IPS-18a (cell line): ENCODE data around the gene MPHOSPH9.
"Not testable (repeated sequence)": the region's sequence is repeated elsewhere in the genome, so short reads cannot be mapped to it uniquely, and the experiment has no call there.

Experiments
- H3K27ac ChIP-seq: one replicate; pipeline ENCODE4 v1.5.1; 2013; ENCODE audit warnings: low read length
- H3K27me3 ChIP-seq: one replicate; pipeline ENCODE4 v1.6.1; 2013; ENCODE audit warnings: mild to moderate bottlenecking, low read length; ENCODE audit not compliant: control insufficient read depth, insufficient read depth
- H3K36me3 ChIP-seq: one replicate; pipeline ENCODE4 v1.6.1; 2013; ENCODE audit warnings: low read depth, low read length; ENCODE audit not compliant: control insufficient read depth
- H3K4me1 ChIP-seq: one replicate; pipeline ENCODE4 v1.6.1; 2013; ENCODE audit warnings: low read depth, low read length; ENCODE audit not compliant: control insufficient read depth
- H3K4me3 ChIP-seq: one replicate; pipeline ENCODE4 v1.5.1; 2013; ENCODE audit warnings: low read length
- H3K9ac ChIP-seq: one replicate; pipeline ENCODE4 v1.6.1; 2013; ENCODE audit warnings: mild to moderate bottlenecking, low read length, moderate library complexity
- H3K9me3 ChIP-seq: one replicate; pipeline ENCODE4 v1.6.1; 2013; ENCODE audit warnings: low read depth, low read length; ENCODE audit not compliant: control insufficient read depth

The MPHOSPH9 gene

DNA sequence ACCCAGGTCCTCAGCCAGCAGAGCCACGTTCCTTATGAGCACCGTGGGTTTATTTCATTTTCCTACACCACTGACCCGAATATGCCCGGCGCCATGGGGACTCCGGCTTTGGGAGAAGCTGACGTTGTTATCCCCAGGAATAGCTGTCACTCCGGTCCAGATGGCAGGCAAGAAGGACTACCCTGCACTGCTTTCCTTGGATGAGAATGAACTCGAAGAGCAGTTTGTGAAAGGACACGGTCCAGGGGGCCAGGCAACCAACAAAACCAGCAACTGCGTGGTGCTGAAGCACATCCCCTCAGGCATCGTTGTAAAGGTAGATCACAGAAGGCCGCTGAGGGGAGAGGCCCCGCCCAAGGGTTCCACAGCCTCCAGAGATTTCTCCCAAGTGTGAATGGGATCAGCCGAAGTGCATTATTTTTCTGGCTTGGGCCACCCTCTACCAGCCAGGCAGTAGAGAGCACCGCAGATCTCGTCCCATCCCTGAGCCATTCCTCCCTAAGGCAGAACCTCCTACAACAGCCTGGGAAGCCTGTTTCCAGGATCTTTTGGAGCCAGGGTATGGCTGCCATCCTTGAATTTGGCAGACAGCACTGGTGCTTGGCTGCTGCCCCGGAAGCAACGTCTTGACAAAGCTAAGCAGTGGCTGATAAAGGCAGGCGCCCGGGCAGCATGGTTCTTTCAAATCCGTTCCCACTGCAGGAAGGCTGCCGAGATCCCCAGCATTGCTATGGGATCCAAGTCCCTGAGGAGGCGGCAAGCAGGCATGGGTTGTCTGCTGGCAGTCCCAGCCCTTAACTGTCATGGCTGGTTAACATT, 20.9 kb upstream of the MPHOSPH9 start:
- H3K9ac ChIP-seq: no peak overlapping the region
- no peak overlapping the region for H3K4me3 ChIP-seq
- H3K9me3 ChIP-seq: no peaks in the 10 kb centered on the region
- H3K27me3 ChIP-seq: no peaks in the 10 kb centered on the region
- H3K36me3 ChIP-seq: peaks cover 35% of the 10 kb centered on the region
- H3K27ac ChIP-seq: no peak overlapping the region
- H3K4me1 ChIP-seq: no peaks in the 10 kb centered on the region

- H3K4me1 ChIP-seq, H3K27ac ChIP-seq, H3K27me3 ChIP-seq, H3K9me3 ChIP-seq, H3K9ac ChIP-seq, H3K4me3 ChIP-seq: not testable (repeated sequence)
- peaks cover 22% of the 10 kb centered on the region for H3K36me3 ChIP-seq
These were observed 19.4 kb upstream of the MPHOSPH9 start for GRCh38 chr12:123252365-123252764.

DNA sequence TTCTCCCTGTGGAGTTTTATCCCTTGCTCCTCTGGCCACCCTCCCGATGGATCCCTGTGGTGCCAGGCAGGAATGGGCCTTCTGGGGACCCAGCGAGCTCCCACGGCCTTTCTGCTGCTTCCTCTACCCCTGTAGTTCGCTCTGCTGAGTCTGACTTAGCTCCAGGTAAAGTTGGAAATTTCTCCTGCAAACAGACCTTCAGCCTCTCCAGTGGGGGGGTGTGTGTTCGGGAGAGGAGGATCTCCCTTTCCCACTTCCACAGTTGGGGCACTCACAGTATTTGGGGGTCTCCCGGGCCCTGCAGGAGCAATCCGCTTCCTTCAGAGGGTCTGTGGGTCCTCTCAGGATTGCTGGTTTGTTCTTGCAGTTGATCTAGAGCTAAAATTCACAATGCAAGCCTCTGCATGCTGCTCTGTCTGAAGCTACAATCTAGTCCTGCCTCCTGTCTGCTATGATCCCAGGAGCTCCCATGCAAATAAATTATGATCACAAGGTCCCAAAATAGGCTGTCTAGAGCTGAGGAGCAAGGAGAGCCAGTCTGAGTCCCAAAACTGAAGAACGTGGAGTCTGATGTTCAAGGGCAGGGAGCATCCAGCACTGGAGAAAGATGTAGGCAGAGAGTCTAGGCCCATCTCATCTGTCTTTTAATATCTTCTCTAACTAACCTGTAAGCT, 18.6 kb upstream of the MPHOSPH9 start:
- Histone ChIP-seq H3K27ac (no peak overlapping the region), H3K27me3 (no peaks in the 10 kb centered on the region), H3K9me3 (peaks cover 3% of the 10 kb centered on the region), H3K4me3 (no peak overlapping the region), H3K9ac (no peak overlapping the region), H3K4me1 (no peaks in the 10 kb centered on the region), H3K36me3 (peaks cover 16% of the 10 kb centered on the region)

- Histone ChIP-seq H3K27ac (no peak overlapping the region), H3K27me3 (no peaks in the 10 kb centered on the region), H3K4me1 (no peaks in the 10 kb centered on the region), H3K9ac (no peak overlapping the region), H3K9me3 (peaks cover 3% of the 10 kb centered on the region), H3K4me3 (no peak overlapping the region), H3K36me3 (peaks cover 16% of the 10 kb centered on the region)
These were observed 17.8 kb upstream of the MPHOSPH9 start for GRCh38 chr12:123250471-123251383.

DNA sequence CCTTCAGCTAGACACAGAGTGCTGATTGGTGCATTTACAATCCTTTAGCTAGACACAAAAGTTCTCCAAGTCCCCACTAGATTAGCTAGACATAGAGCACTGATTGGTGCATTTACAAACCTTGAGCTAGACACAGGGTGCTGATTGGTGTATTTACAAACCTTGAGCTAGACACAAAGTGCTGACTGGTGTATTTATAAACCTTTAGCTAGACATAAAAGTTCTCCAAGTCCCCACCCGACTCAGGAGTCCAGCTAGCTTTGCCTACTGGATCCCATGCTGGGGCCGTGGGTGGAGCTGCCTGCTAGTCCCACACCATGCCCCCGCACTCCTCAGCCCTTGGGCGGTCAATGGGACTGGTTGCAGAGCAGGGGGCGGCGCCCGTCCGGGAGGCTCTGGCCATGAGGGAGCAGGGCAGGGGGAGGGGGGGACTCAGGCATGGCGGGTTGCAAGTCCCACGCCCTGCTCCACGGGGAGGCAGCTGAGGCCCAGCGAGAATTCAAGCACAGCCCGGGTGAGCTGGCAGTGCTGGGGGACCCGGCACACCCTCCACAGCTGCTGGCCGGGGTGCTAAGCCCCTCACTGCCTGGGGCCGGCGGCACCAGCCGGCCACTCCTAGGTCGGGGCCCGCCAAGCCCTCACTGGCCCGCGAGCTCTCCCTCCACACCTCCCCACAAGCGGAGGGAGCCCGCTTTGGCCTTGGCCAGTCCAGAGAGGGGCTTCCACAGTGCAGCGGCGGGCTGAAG, 16.2 kb upstream of the MPHOSPH9 start:
- H3K4me1 ChIP-seq, H3K27me3 ChIP-seq, H3K36me3 ChIP-seq, H3K9ac ChIP-seq, H3K4me3 ChIP-seq, H3K27ac ChIP-seq, H3K9me3 ChIP-seq: not testable (repeated sequence)

DNA sequence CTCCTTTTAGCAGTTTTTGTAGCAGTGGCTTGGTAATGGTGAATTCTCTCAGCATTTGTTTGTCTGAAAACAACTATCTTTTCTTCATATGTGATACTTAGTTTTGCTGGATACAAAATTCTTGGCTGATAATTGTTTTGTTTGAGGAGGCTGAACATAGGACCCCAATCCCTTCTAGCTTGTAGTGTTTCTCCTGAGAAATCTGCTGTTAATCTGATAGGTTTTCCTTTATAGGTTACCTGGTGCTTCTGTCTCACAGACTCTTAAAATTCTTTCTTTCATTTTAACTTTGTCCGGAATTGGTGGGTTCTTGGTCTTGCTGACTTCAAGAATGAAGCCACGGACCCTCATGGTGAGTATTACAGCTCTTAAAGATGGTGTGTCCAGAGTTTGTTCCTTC, 15.2 kb upstream of the MPHOSPH9 start:
- H3K36me3 ChIP-seq, H3K9me3 ChIP-seq, H3K9ac ChIP-seq, H3K27me3 ChIP-seq, H3K4me1 ChIP-seq, H3K27ac ChIP-seq, H3K4me3 ChIP-seq: not testable (repeated sequence)

DNA sequence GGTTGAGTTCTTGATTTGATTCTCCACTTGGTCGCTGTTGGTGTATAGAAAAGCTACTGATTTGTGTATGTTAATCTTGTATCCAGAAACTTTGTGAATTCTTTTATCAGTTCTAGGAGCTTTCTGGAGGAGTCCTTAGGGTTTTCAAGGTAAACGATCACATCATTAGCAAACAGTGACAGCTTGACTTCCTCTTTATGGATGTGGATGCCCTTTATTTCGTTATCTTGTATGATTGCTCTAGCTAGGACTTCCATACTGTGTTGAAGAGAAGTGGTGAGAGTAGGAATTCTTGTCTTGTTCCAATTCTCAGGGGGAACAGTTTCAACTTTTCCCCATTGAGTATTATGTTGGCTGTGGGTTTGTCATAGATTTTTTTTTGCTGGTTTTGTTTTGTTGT, 12.7 kb upstream of the MPHOSPH9 start:
- Histone ChIP-seq H3K27me3 (no peaks in the 10 kb centered on the region), H3K36me3 (no peaks in the 10 kb centered on the region)

GRCh38 chr12:123243671-123244262, 10.8 kb upstream of the MPHOSPH9 start:
- Histone ChIP-seq H3K4me3 (no peak overlapping the region), H3K27ac (no peak overlapping the region), H3K27me3 (no peaks in the 10 kb centered on the region), H3K9me3 (peaks cover 3% of the 10 kb centered on the region), H3K4me1 (no peaks in the 10 kb centered on the region), H3K36me3 (no peaks in the 10 kb centered on the region), H3K9ac (no peak overlapping the region)

More for the DNA sequence above, 12.7 kb upstream of the MPHOSPH9 start:
- Histone ChIP-seq H3K4me1 (no peaks in the 10 kb centered on the region), H3K4me3 (no peak overlapping the region), H3K27ac (no peak overlapping the region), H3K9ac (no peak overlapping the region), H3K9me3 (peaks cover 3% of the 10 kb centered on the region)

DNA sequence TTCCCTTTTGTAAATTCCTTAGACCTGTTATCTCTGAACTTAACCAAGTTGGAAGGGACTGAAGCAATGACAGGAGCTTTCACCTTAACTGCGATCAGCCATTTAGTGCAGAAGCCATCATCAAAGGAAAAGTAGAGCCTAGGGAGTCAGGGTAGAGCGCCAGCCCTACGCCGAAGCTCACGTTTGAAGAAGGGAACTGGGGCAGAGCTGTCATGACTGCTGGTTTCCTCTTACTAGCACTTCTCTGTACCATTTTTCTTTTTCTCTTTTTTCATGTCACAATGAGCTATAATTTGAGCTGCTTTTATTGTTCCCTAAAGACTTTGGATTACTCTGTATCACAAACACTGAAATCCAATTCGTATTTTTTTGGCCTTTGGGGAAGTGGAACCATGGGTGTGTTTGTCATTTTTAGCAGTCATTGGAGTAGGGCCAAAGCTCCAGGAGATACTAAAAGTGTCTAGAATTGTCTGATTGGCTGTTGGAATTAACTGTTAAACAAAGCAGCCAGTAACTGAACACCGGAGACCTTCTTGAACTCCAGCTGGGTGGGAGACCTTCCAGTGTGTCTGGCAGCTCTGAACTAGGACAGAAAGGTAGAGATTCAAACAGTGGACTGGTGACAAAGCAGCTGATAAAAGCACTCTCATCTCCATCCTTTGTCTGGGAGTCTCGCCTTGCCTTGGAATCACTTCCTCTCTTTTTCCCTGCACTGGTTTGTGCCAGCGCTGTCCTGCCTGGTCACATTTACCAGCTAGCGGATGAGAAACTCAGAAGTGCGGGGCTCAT, 9.4 kb upstream of the MPHOSPH9 start:
- H3K27ac ChIP-seq: no peak overlapping the region
- no peak overlapping the region for H3K9ac ChIP-seq
- H3K4me3 ChIP-seq: no peak overlapping the region
- H3K27me3 ChIP-seq: no peaks in the 10 kb centered on the region
- no peaks in the 10 kb centered on the region for H3K4me1 ChIP-seq
- H3K9me3 ChIP-seq: no peaks in the 10 kb centered on the region
- H3K36me3 ChIP-seq: no peaks in the 10 kb centered on the region

- H3K36me3 ChIP-seq: peaks cover 3% of the 10 kb centered on the region
- no peaks in the 10 kb centered on the region for H3K27me3 ChIP-seq
- H3K27ac ChIP-seq: no peak overlapping the region
- peaks cover under 1% of the 10 kb centered on the region for H3K4me1 ChIP-seq
- H3K9ac ChIP-seq: no peak overlapping the region
- no peak overlapping the region for H3K4me3 ChIP-seq
- H3K9me3 ChIP-seq: no peaks in the 10 kb centered on the region
These were observed 6.0 kb upstream of the MPHOSPH9 start for GRCh38 chr12:123238961-123239360.
